Activated CD8-positive, alpha-beta T cell treated with anti-CD3 and anti-CD28 coated beads for 36 hours (primary cell): ENCODE measurements around the gene XCL2. TPM values are rescaled to one million over a fixed set of nuclear protein-coding genes. Genes with fewer than 3 reads are reported as not detected.
A peak's percentile ranks its signal among the peaks of the same experiment; 100 is the strongest.
"Not testable (repeated sequence)": the region's sequence is repeated elsewhere in the genome, so short reads cannot be mapped to it uniquely, and the experiment has no call there.

Experiments
- ATAC-seq: fragments of 200-7000 bp; cut with Tn5 transposase; one replicate; pipeline ENCODE4 v1.10.0; 2021; ENCODE audit warnings: mild to moderate bottlenecking, moderate library complexity
- CTCF ChIA-PET: fragments of 350-600 bp; sonication (Branson Sonifier 250); formaldehyde crosslinking; loops from one replicate; lab custom pipeline; 2021; ENCODE audit warnings: antibody characterized with exemption; lab: Charles Lee
- POLR2A ChIA-PET: fragments of 350-600 bp; sonication (Branson Sonifier 250); formaldehyde crosslinking; loops from one replicate; lab custom pipeline; 2021; ENCODE audit warnings: antibody characterized with exemption; lab: Charles Lee
- DNase-seq: peaks from one replicate; pipeline ENCODE4 v3.0.0-alpha.2; 2020
- H3K27ac Mint-ChIP-seq: one replicate; pipeline ENCODE4 v1.8.0; 2021; ENCODE audit warnings: mild to moderate bottlenecking, mixed read lengths
- H3K27me3 Mint-ChIP-seq: one replicate; pipeline ENCODE4 v1.8.0; 2021; ENCODE audit warnings: mixed read lengths
- H3K36me3 Mint-ChIP-seq: one replicate; pipeline ENCODE4 v1.8.0; 2021; ENCODE audit warnings: low read depth, mixed read lengths
- H3K4me1 Mint-ChIP-seq: one replicate; pipeline ENCODE4 v1.8.0; 2021; ENCODE audit warnings: low read depth, mixed read lengths
- H3K4me3 Mint-ChIP-seq: one replicate; pipeline ENCODE4 v1.8.0; 2021; ENCODE audit warnings: mild to moderate bottlenecking, moderate library complexity, mixed read lengths
- H3K9me3 Mint-ChIP-seq: one replicate; pipeline ENCODE4 v1.8.0; 2021; ENCODE audit warnings: mixed read lengths
- intact Hi-C: fragments of 100-400 bp; cut with micrococcal nuclease; formaldehyde crosslinking; loops from one replicate; pipeline ENCODE4 v1.10.0; 2022
- total RNA-seq, 2 experiments: library from RNA; stranded (reverse); gene quantifications; one replicate each; pipeline ENCODE4 v1.2.3, GENCODE V29; 2021
- TF ChIP-seq, protein P1 (sequence below): fragments of 200-600 bp; IDR thresholded peaks from one replicate; pipeline ENCODE4 v1.8.0; 2022; ENCODE audit warnings: antibody characterized with exemption, mild to moderate bottlenecking

Gene XCL2
- total RNA-seq, 2 experiments from 2014 or later: 188 to 191 TPM

GRCh38 chr1:168576245-168576688 is 32.5 kb upstream of the XCL2 start, which contains the start of gene XCL1:
TSS of gene XCL1 (plus strand) at chr1:168576605. CDS start at chr1:168576638, 33 bp downstream.
- H3K27me3 Mint-ChIP-seq, H3K9me3 Mint-ChIP-seq, POLR2A ChIA-PET, CTCF ChIA-PET: not testable (repeated sequence)
- Mint-ChIP-seq H3K4me3 (peak within 1 kb of the TSS; percentile 81), H3K4me1 (peaks cover 45% of the 10 kb centered on the region), H3K36me3 (peaks cover 34% of the 10 kb centered on the region), H3K27ac (peak within 1 kb of the TSS; percentile 94)
- ATAC-seq: peak; percentile 79
- peak; percentile 69 for DNase-seq
- intact Hi-C loops: loop anchor here (5.0 kb wide), 1 partner anchor 64 kb away; no protein-coding TSS in a partner anchor

DNA sequence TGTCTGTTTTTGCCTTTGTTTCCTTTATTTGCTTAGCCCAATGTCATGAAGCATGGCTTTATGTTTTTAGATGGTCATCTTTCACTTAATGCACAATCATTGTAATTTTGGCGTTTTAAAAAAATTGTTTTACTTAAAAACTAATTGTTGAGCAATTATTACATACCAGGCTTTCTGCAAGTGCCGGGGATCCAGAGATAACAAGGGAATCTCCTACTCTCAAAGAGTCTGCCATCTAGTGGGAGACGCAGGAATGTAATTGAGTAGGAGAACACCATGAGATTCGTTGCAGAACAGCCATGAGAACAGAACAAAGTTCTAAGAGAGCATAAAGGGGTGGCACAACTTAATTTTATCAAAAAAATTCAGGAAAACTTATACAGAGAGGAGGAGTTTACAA is 30.4 kb upstream of the XCL2 start:
- CTCF ChIA-PET: interaction anchor here (0.8 to 0.9 kb wide), 2 partner anchors 133 to 136 kb away, joined by 3 read pairs; no protein-coding TSS in a partner anchor
- Mint-ChIP-seq H3K36me3 (peaks cover 19% of the 10 kb centered on the region), H3K4me1 (peaks cover 39% of the 10 kb centered on the region)
- H3K27me3 Mint-ChIP-seq, H3K9me3 Mint-ChIP-seq, ATAC-seq, POLR2A ChIA-PET, H3K27ac Mint-ChIP-seq, H3K4me3 Mint-ChIP-seq: not testable (repeated sequence)
- intact Hi-C loops: loop anchor here (5.0 kb wide), 1 partner anchor 132 kb away; no protein-coding TSS in a partner anchor
- TF ChIP-seq, protein P1, sequence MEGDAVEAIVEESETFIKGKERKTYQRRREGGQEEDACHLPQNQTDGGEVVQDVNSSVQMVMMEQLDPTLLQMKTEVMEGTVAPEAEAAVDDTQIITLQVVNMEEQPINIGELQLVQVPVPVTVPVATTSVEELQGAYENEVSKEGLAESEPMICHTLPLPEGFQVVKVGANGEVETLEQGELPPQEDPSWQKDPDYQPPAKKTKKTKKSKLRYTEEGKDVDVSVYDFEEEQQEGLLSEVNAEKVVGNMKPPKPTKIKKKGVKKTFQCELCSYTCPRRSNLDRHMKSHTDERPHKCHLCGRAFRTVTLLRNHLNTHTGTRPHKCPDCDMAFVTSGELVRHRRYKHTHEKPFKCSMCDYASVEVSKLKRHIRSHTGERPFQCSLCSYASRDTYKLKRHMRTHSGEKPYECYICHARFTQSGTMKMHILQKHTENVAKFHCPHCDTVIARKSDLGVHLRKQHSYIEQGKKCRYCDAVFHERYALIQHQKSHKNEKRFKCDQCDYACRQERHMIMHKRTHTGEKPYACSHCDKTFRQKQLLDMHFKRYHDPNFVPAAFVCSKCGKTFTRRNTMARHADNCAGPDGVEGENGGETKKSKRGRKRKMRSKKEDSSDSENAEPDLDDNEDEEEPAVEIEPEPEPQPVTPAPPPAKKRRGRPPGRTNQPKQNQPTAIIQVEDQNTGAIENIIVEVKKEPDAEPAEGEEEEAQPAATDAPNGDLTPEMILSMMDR: peak; percentile 53
- DNase-seq: peak; percentile 35

GRCh38 chr1:168572633-168573032 is 28.8 kb upstream of the XCL2 start:
- peaks cover 8% of the 10 kb centered on the region for H3K36me3 Mint-ChIP-seq
- no peak overlapping the region for H3K27ac Mint-ChIP-seq
- ATAC-seq (no peak), DNase-seq (no peak)
- TF ChIP-seq, protein P1: no peak
- CTCF ChIA-PET: no interaction called here
- peaks cover 2% of the 10 kb centered on the region for H3K9me3 Mint-ChIP-seq
- intact Hi-C loops: loop anchor here (5.0 kb wide), 1 partner anchor 130 kb away; no protein-coding TSS in a partner anchor
- POLR2A ChIA-PET: no interaction called here
- no peak overlapping the region for H3K4me3 Mint-ChIP-seq
- H3K27me3 Mint-ChIP-seq: no peaks in the 10 kb centered on the region
- H3K4me1 Mint-ChIP-seq: peaks cover 32% of the 10 kb centered on the region

- no peak overlapping the region for H3K4me3 Mint-ChIP-seq
- CTCF ChIA-PET: interaction anchor here (0.8 kb wide), 1 partner anchor 131 kb away, joined by 3 read pairs; no protein-coding TSS in a partner anchor
- H3K9me3 Mint-ChIP-seq: peaks cover 2% of the 10 kb centered on the region
- POLR2A ChIA-PET: interaction anchor here (0.5 to 1.2 kb wide), 2 partner anchors 43 to 50 kb away, joined by 3 to 4 read pairs; no protein-coding TSS in a partner anchor
- intact Hi-C loops: loop anchor here (5.0 kb wide), 1 partner anchor 128 kb away; no protein-coding TSS in a partner anchor
- TF ChIP-seq, protein P1: no peak
- H3K27ac Mint-ChIP-seq: no peak overlapping the region
- H3K36me3 Mint-ChIP-seq: no peaks in the 10 kb centered on the region
- peaks cover 27% of the 10 kb centered on the region for H3K4me1 Mint-ChIP-seq
- no peak for DNase-seq
- H3K27me3 Mint-ChIP-seq: no peaks in the 10 kb centered on the region
- no peak for ATAC-seq
These were observed 26.9 kb upstream of the XCL2 start for GRCh38 chr1:168570652-168571051.

DNA sequence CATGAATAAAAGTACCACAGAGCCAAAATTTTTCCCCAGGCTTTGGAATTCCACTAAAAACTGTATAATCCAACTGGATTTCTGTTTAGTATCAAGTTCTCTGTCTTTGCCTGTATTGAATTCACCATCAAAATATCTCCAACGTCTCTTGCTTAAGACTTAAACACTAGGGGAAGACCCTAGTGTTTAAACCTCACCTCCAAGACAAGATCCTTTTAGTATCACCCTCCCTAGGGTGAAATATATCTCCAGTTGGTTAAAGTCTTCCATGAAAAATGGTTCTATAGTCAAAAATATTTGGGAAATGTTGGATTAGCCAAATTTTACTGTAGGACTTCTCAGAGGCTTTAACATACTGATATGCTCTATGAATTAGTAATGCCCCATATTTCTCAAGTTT is 24.5 kb upstream of the XCL2 start:
- TF ChIP-seq, protein P1: no peak
- Mint-ChIP-seq H3K4me3 (no peak overlapping the region), H3K36me3 (no peaks in the 10 kb centered on the region), H3K4me1 (peaks cover 15% of the 10 kb centered on the region), H3K9me3 (no peaks in the 10 kb centered on the region), H3K27ac (no peak overlapping the region), H3K27me3 (no peaks in the 10 kb centered on the region)
- DNase-seq (no peak), ATAC-seq (no peak)
- POLR2A ChIA-PET: interaction anchor here (1.0 kb wide), 1 partner anchor 33 kb away, joined by 3 read pairs; no protein-coding TSS in a partner anchor
- intact Hi-C loops: no loop called here
- CTCF ChIA-PET: interaction anchor here (0.8 kb wide), 1 partner anchor 128 kb away, joined by 3 read pairs; no protein-coding TSS in a partner anchor
